Mammary epithelial cell (primary cell): ENCODE measurements around the gene BSN.

Experiments
- CTCF ChIP-seq, 2 donors: IDR thresholded peaks in 1 of 2; conservative IDR thresholded peaks in 1 of 2; 2 replicates each; pipeline ENCODE4 v1.5.1; 2011 to 2012; ENCODE audit warnings: inconsistent platforms in 2 of 2, low read length in 2 of 2, mild to moderate bottlenecking in 2 of 2, control low read depth in 1 of 2, low read depth in 1 of 2; ENCODE audit not compliant: insufficient read depth in 1 of 2; ENCODE audit errors: extremely low read depth in 1 of 2
- EZH2 ChIP-seq: IDR thresholded peaks from 2 replicates; pipeline ENCODE4 v1.6.1; 2012; ENCODE audit warnings: low read length, inconsistent platforms, borderline replicate concordance

- no peak for TF ChIP-seq CTCF (conservative IDR thresholded peaks at IDR 0.05 in 1 of 2, IDR thresholded peaks at IDR 0.05 in 1 of 2; ENCODE audit: extremely low read depth in 1 of 2, insufficient read depth in 1 of 2, low read depth in 1 of 2, low read length in 2 of 2)
- no peak for TF ChIP-seq EZH2
These were observed 105.5 kb downstream of the BSN start for GRCh38 chr3:49659756-49660155.
